ENCODE data around the gene ZNF236. TPM values are rescaled to one million over a fixed set of nuclear protein-coding genes. Genes with fewer than 3 reads are reported as not detected.

The ZNF236 gene
- total and polyA plus RNA-seq, 8 donors, result 1.8 to 31.7 (median 6.6) TPM

- H3K27ac ChIP-seq, result peak overlapping the region; percentile 30 to 76 (median 66)
Observed at GRCh38 chr18:76838182-76838581, 15.8 kb downstream of the ZNF236 start.

DNA sequence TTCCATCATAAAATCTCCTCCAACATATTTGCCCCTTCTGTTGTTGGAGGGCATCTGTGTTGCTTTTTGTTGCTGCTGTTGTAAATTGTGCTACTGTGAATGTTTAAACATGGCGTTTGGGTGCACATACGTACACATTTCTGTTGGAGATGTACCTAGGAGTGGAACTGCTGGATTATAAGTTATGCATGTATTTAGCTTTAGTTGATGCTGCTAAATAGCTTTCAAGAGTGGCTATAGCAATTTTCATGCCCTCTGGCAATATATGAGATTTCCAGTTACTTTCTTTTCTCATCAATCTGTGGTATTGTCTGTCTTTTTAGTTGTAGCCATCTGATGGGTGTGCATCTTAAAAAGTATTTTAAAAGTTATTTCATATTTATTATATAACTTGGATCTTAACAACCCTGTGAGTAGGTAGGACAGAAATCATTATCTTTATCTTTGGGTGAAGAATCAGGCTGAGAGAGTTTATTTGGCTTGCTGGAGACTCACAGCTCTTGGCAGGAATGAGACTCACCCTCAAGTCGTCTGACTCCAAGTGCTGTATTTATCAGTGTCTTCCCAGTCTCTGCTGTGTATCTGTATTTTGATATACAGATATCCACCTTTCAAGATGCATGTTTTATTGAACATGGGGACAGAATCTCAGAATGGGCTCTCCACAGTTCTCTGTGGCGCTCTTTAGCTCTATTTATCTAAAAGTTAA is 16.9 kb downstream of the ZNF236 start:
- Histone ChIP-seq H3K36me3 (no peaks in the 10 kb centered on the region), H3K4me3 (no peak overlapping the region), H3K27ac (peak overlapping the region in 4 of 5 donors; percentile 30 to 76 (median 63)), H3K27me3 (no peaks in the 10 kb centered on the region), H3K4me1 (peaks cover 38 to 90% (median 64%) of the 10 kb centered on the region in 4 donors), H3K9me3 (no peaks in the 10 kb centered on the region)
- 47 to 58% (median 49%) methylated on average over 4 of the region's 4 CpGs for WGBS, 5 donors
- no peak for DNase-seq
- no peak for TF ChIP-seq POLR2AphosphoS5 (IDR thresholded peaks at IDR 0.05)
- no peak for TF ChIP-seq POLR2A (IDR thresholded peaks at IDR 0.05)
- TF ChIP-seq EP300 (IDR thresholded peaks at IDR 0.05), result no peak
- no peak for TF ChIP-seq CTCF (IDR thresholded peaks at IDR 0.05)
- intact Hi-C loops (cut with DNase I; ENCODE audit: low total_unique reads), result no loop called here

More at GRCh38 chr18:76838182-76838581, 15.8 kb downstream of the ZNF236 start:
- Histone ChIP-seq H3K4me3 (no peak overlapping the region), H3K4me1 (peaks cover 30 to 92% (median 59%) of the 10 kb centered on the region in 4 donors), H3K9me3 (no peaks in the 10 kb centered on the region), H3K36me3 (no peaks in the 10 kb centered on the region), H3K27me3 (no peaks in the 10 kb centered on the region)
- TF ChIP-seq EP300 (IDR thresholded peaks at IDR 0.05), result no peak
- TF ChIP-seq POLR2AphosphoS5 (IDR thresholded peaks at IDR 0.05), result no peak
- no peak for TF ChIP-seq POLR2A (IDR thresholded peaks at IDR 0.05)
- TF ChIP-seq CTCF (IDR thresholded peaks at IDR 0.05), result no peak
- intact Hi-C loops (cut with DNase I; ENCODE audit: low total_unique reads), result no loop called here
- DNase-seq, result peak in 1 of 2 donors; percentile 51
- WGBS, 5 donors, result 16 to 29% (median 26%) methylated on average over 3 of the region's 3 CpGs

DNA sequence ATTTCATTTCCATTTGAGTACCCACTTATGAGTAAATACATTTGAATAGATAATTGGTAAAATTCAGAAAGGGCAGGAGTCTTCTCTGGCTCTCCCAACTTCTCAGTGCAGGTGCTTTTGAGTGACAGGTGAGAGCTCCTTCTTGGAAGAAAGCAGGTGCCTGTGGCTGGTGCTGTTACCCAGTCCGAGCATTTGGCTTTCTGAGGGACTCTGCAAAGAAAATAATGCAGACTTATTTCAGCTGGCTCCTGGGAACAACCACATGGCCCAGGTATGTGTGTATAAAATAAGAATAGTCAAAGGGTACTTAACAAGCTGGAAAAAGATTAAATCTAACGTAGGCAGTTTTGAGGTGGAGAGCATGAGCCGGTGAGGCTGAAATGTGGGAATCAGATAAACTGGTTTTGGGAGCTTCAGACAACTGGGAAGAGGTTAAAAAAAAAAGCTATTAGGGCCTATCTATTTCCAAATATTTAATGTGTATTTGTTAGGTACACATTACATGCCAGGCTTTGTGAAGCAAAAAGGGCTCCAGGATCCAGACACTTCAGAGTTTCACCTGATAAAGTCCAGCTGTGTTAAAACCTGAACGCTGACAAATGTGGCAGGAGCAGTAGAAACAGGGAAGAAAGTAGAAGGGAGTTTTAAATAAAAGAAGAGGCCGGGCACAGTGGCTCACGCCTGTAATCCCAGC is 20.6 kb downstream of the ZNF236 start:
- Histone ChIP-seq H3K9me3 (no peaks in the 10 kb centered on the region), H3K4me1 (peaks cover 40 to 87% (median 67%) of the 10 kb centered on the region in 4 donors), H3K4me3 (no peak overlapping the region), H3K27ac (peak overlapping the region; percentile 28 to 79 (median 73)), H3K36me3 (no peaks in the 10 kb centered on the region), H3K27me3 (no peaks in the 10 kb centered on the region)
- DNase-seq, result peak in 1 of 2 donors; percentile 60
- WGBS, 5 donors, result 23 to 58% (median 38%) methylated on average over 6 of the region's 6 CpGs
- intact Hi-C loops (cut with DNase I; ENCODE audit: low total_unique reads), result no loop called here
- TF ChIP-seq EP300 (IDR thresholded peaks at IDR 0.05) (no peak), POLR2AphosphoS5 (IDR thresholded peaks at IDR 0.05) (peak in 1 of 3 donors; percentile 38)

GRCh38 chr18:76844144-76844543 is 21.8 kb downstream of the ZNF236 start:
- H3K27ac ChIP-seq, result peak overlapping the region; percentile 36 to 79 (median 73)
- WGBS, 5 donors, result 58 to 87% (median 65%) methylated on average over 4 of the region's 4 CpGs
- TF ChIP-seq POLR2A (IDR thresholded peaks at IDR 0.05) (no peak), CTCF (IDR thresholded peaks at IDR 0.05) (no peak), EP300 (IDR thresholded peaks at IDR 0.05) (no peak), POLR2AphosphoS5 (IDR thresholded peaks at IDR 0.05) (no peak)

More at GRCh38 chr18:76844144-76844543, 21.8 kb downstream of the ZNF236 start:
- Histone ChIP-seq H3K9me3 (no peaks in the 10 kb centered on the region), H3K4me1 (peaks cover 34 to 81% (median 61%) of the 10 kb centered on the region in 4 donors), H3K4me3 (no peak overlapping the region), H3K36me3 (no peaks in the 10 kb centered on the region), H3K27me3 (no peaks in the 10 kb centered on the region)
- DNase-seq, result no peak
- intact Hi-C loops (cut with DNase I; ENCODE audit: low total_unique reads), result no loop called here

Data from stomach (tissue), 9 donors.